Cardiac fibroblast (primary cell): ENCODE data around the gene TRIM17.
A peak's percentile ranks its signal among the peaks of the same experiment; 100 is the strongest.

Source experiments
- DNase-seq, 2 donors: peaks; one replicate each; pipeline versions ENCODE4 v3.0.0 to v3.0.0-alpha.2; 2010; ENCODE audit warnings: low read depth in 2 of 2
- H3K4me3 ChIP-seq, 2 donors: replicated peaks in 1 of 2; 1 replicate in 1 of 2; 2 replicates in 1 of 2; pipeline ENCODE4 v1.5.1; 2011; ENCODE audit warnings: low read depth in 2 of 2, low read length in 2 of 2, mild to moderate bottlenecking in 2 of 2, moderate library complexity in 1 of 2
- CTCF ChIP-seq: IDR thresholded peaks from one replicate; pipeline ENCODE4 v1.5.1; 2011; ENCODE audit warnings: low read depth, mild to moderate bottlenecking, low read length, inconsistent platforms

Gene TRIM17

GRCh38 chr1:228456252-228457016, 39.8 kb upstream of the TRIM17 start:
- peak overlapping the region; percentile 71 to 75 for H3K4me3 ChIP-seq
- no peak for DNase-seq
- no peak for TF ChIP-seq CTCF

- peak; percentile 16 for TF ChIP-seq CTCF
- H3K4me3 ChIP-seq = no peak overlapping the region
- DNase-seq = peak in 1 of 2 donors; percentile 50
Observed at GRCh38 chr1:228455715-228456114, 39.1 kb upstream of the TRIM17 start.

DNA sequence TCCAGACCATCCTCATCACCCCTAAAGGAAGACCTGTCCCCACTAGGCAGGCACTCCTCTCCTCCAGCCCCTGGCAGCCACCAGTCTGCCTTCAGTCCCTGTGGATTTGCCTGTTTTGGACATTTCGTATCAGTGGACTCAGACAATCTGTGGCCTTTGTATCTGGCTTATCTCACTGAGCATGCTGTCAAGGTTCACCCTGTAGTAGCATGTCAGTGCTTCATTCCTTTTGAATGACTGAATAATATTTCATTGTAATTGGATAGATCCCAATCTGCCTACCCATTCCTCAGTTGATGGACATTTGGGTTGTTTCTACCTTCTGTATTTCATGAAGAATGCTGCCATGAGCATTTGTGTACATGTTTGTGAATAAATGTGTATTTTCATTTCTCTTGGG, 37.6 kb upstream of the TRIM17 start:
- no peak overlapping the region for H3K4me3 ChIP-seq
- no peak for DNase-seq
- TF ChIP-seq CTCF = no peak

- H3K4me3 ChIP-seq = no peak overlapping the region
- no peak for TF ChIP-seq CTCF
- DNase-seq = no peak
Observed at GRCh38 chr1:228453614-228454013, 37.0 kb upstream of the TRIM17 start.

DNA sequence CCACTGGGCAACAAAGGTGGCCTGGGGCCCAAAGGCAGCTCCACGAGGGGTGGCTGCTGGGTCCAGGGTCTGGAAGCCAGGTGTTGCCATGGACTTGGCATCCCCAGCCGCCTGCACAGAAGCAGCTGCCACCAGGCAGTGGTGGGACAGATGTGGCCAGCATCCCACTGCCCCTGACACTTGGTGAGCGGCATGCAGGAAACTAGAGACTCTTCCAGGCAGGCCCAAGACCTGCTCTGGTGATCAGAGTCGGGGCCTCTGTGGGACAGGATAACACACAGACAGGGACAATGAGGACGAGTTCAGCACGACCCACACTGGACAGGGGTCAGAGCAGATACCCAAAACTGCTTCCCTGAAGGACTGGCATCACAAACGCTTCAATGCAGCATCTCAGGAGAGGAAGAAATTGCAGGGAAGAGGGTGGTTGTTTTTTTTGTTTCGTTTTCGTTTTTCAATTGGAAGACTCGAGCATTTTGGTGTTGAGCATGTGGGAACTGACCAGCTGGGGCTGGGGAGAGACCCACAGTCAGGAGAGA, 36.4 kb upstream of the TRIM17 start:
- no peak for DNase-seq
- H3K4me3 ChIP-seq = no peak overlapping the region
- no peak for TF ChIP-seq CTCF

DNA sequence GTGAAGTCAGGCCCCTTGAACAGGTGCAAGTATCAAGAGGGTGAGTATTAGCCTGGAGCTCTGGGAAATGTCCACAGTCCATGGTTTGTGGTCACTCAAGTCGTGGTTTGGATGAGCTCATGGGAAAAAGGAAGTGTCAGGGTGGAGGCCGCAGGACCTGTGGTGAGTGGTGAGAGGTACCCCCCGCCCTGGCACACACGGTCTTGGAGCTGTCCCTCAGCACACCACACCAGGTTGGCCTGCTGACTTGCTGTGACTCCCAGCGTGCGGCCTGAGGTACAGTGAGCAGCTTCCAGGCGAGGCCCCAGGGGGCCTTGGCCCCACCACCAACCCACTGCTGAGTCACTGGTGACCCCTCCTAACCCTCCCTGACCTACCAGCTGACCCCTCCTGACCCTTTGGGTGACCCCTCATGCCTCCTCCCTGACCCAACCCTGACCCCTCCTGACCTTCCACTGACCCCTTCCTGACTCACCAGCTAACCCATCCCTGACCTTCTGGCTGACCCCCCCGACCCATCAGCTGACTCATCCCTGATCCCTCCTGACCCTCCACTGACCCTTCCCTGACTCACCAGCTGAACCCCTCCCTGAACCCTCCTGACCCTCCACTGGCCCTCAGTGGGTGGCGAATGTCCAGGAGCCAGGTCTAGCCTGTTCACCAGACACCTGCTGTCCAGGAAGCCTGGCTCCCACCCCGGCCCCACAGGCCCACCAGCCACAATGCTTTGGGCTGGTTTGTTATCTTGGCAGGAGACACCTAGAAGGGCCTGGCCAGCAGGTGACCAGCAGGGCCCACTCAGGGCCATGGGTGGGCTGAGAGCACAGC, 35.7 kb upstream of the TRIM17 start:
- H3K4me3 ChIP-seq = no peak overlapping the region
- TF ChIP-seq CTCF = no peak
- no peak for DNase-seq
